WI38 (cell line): Measurements from ENCODE around the gene LMNB1.
"Not testable (repeated sequence)": the region's sequence is repeated elsewhere in the genome, so short reads cannot be mapped to it uniquely, and the experiment has no call there.

Source experiments
- H3K4me3 ChIP-seq: 2 replicates; pipeline ENCODE4 v1.5.1; 2011; ENCODE audit warnings: low read depth, mild to moderate bottlenecking, control low read depth, low read length
- TF ChIP-seq, protein P1 (sequence below): IDR thresholded peaks from 2 replicates; pipeline ENCODE4 v1.5.1; 2012; ENCODE audit warnings: low read depth, mild to moderate bottlenecking, control low read depth, low read length

The LMNB1 gene

DNA sequence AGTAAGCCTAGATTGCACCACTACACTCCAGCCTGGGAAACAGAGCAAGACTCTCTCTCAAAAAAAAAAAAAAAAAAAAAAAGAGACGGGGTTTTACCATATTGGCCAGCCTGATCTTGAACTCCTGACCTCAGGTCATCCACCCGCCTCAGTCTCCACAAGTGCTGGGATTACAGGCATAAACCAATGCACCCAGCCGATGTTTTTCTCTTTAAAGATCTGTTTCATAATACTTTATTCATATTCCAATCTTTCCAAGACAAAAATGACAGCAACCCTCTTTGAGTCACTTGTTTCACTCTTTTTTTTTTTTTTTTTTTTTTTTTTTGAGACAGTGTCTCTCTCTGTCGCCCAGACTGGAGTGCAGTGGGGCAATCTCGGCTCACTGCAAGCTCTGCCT lies 13.6 kb upstream of the LMNB1 start:
- H3K4me3 ChIP-seq, result no peak overlapping the region
- TF ChIP-seq, protein P1, sequence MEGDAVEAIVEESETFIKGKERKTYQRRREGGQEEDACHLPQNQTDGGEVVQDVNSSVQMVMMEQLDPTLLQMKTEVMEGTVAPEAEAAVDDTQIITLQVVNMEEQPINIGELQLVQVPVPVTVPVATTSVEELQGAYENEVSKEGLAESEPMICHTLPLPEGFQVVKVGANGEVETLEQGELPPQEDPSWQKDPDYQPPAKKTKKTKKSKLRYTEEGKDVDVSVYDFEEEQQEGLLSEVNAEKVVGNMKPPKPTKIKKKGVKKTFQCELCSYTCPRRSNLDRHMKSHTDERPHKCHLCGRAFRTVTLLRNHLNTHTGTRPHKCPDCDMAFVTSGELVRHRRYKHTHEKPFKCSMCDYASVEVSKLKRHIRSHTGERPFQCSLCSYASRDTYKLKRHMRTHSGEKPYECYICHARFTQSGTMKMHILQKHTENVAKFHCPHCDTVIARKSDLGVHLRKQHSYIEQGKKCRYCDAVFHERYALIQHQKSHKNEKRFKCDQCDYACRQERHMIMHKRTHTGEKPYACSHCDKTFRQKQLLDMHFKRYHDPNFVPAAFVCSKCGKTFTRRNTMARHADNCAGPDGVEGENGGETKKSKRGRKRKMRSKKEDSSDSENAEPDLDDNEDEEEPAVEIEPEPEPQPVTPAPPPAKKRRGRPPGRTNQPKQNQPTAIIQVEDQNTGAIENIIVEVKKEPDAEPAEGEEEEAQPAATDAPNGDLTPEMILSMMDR, result no peak

DNA sequence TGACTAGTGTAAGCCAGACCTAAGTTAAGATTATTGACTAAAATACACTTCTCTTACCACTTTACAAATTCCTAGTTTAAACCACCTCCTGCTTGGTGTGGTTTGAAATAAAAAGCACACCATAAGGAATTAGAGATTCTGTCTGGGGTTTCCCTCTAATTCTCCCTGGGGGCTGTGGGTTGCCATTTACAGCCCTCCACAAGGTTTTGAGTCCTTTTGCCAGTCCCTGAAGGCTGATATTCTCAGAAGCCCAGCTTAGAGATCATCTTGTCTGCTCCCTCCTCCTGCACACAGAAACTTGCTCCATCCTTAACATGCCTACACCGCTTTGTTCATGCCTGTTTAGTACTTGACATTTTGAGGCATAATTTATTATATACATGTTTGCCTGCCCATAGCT lies 7.2 kb upstream of the LMNB1 start:
- TF ChIP-seq, protein P1, result no peak

DNA sequence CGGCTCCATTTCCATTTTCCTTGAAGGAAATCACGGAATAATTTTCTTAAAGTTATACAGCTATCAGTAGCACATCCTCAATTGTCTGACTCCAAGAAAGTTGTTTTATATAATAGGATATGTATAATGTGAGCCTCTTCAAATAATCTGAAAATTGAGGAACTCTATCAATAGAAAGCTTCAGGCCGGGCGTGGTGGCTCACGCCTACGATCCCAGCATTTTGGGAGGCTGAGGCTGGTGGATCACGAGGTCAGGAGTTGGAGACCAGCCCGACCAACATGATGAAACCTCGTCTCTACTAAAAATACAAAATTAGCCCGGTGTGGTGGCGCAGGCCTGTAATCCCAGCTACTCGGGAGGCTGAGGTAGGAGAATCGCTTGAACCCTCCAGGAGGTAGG lies 3.4 kb upstream of the LMNB1 start:
- not testable (repeated sequence) for H3K4me3 ChIP-seq

More for the DNA sequence above, 7.2 kb upstream of the LMNB1 start:
- H3K4me3 ChIP-seq, result no peak overlapping the region

DNA sequence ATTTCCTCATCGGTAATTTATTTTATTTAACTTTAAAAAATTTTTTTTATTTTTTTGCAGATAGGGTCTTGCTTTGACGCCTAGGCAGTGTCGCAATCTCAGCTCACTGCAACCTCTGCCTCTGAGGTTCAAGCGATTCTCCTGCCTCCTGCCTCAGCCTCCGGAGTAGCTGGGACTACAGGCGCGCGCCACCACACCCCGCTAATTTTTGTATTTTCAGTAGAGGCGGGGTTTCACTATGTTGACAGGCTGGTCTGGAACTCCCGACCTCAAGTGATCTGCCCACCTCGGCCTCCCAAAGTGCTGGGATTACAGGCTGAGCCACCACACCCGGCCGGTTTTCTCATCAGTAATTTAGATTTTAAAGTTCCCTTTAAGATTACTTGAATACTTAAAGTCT lies 2.3 kb upstream of the LMNB1 start:
- H3K4me3 ChIP-seq, result not testable (repeated sequence)

DNA sequence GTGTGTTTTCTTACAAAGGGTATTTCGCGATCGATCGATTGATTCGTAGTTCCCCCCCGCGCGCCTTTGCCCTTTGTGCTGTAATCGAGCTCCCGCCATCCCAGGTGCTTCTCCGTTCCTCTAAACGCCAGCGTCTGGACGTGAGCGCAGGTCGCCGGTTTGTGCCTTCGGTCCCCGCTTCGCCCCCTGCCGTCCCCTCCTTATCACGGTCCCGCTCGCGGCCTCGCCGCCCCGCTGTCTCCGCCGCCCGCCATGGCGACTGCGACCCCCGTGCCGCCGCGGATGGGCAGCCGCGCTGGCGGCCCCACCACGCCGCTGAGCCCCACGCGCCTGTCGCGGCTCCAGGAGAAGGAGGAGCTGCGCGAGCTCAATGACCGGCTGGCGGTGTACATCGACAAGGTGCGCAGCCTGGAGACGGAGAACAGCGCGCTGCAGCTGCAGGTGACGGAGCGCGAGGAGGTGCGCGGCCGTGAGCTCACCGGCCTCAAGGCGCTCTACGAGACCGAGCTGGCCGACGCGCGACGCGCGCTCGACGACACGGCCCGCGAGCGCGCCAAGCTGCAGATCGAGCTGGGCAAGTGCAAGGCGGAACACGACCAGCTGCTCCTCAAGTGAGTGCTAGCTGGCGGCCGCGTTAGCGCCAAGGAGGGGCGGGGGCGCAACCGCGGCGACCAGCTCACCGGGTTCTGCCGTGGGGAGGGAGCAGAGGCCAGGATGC lies 480 bp downstream of the LMNB1 start:
- TF ChIP-seq, protein P1, result no peak
- peak overlapping the region; percentile 90 for H3K4me3 ChIP-seq

- TF ChIP-seq, protein P1, result no peak
- H3K4me3 ChIP-seq, result peak overlapping the region; percentile 90
Measured at GRCh38 chr5:126777975-126778674, 1.2 kb downstream of the LMNB1 start.

DNA sequence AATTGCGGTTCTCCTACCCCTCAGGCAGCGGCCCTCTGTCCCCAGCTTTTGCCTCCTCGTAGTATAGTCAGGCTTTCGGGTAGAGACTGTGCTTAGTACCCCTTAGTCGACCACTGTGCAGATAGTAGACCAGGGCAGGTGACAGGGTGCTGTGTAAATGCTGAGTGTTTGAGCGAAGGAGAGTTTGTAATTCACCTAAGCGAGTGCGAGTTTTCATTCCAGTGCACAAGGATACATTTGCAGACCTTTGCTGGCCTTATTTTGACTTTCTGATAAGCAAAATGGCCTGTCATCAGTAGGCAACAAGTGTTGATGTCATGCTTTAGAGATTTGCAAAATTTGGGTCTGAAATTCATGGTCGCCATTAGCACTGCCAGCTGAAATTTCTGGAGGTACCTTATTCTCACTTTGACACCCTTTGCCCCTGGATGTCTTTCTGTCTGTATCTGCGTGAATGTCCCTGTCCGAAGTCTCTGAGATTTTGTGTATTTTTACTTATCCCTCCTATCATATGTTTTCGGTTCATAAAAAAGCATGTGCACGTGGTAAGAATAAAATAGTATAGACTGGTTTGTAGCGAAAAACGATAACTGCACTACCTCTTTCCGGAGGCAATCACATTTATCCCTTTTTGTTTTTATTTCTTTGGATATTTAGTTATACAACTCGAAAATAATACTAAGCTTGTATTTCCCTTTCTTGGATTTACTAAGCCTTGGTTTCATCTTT lies 1.9 kb downstream of the LMNB1 start:
- TF ChIP-seq, protein P1, result no peak
- peak overlapping the region; percentile 90 for H3K4me3 ChIP-seq

GRCh38 chr5:126780165-126780827 lies 3.4 kb downstream of the LMNB1 start:
- H3K4me3 ChIP-seq, result no peak overlapping the region
- TF ChIP-seq, protein P1, result peak; percentile 52

- not testable (repeated sequence) for H3K4me3 ChIP-seq
Measured at GRCh38 chr5:126788409-126788808, 11.5 kb downstream of the LMNB1 start.
